Measurements from ENCODE around the gene FCN3. TPM values are rescaled to one million over a fixed set of nuclear protein-coding genes. Genes with fewer than 3 reads are reported as not detected.

The FCN3 gene
- total RNA-seq, 1 experiment from 2014 or later, result 0.22 TPM

DNA sequence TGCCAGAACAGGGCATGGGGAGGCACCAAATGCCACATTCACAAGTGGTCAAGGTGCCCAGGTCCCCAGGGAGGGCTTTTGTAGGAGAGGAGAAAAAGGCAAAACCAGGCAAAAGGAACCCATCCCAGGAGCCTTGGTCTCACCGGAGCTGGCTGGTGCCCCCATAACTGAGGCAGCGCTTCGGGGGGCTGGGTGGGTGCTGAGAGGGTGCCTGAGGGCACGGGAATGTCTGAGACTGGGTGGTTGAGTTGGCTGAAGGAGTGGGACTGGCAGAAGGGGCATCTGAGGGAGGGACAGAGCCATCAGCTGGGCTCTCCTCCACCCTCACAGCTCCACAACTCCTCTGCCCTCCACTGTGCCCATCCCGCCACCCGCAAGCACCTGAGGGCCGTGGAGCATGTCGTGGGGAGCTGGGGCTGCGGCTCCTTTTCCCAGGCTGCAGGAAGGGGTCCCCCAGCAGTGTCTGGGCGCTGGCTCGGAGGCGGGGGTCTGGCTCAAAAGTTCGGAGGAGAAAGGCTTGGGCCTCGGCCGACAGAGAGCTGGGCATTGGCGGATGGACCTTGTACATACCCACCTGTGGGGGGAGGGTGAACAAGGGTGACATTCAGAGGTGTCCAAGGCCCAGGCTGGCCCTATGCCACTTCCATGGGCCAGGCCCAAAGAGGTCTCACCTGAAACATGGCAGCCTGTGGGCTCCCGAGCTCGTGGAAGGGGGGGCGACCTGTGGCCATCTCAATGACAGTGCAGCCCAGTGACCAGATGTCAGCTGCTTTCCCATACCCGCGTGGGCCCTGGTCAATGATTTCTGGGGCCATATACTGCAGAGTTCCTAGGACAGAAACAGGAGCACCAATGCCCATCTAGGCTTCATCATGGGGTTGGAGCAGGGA lies 16.3 kb downstream of the FCN3 start:
- Histone ChIP-seq H3K4me1 (ENCODE audit: insufficient read depth, low read length) (peaks cover 3% of the 10 kb centered on the region; the same call in 1 of the 2 replicates), H3K79me2 (ENCODE audit: insufficient read depth, low read length) (no peaks in the 10 kb centered on the region), H2AFZ (ENCODE audit: low read length) (no peak overlapping the region), H4K8ac (replicated peaks; ENCODE audit: insufficient read length, low read depth, low read length) (no peak overlapping the region), H2BK12ac (ENCODE audit: insufficient read length, low read depth, low read length) (no peak overlapping the region), H3K18ac (ENCODE audit: insufficient read length, low read depth, low read length) (no peak overlapping the region), H4K5ac (ENCODE audit: insufficient read length, low read depth, low read length) (no peak overlapping the region), H2BK120ac (ENCODE audit: low read depth, low read length, poor library complexity, severe bottlenecking) (no peak overlapping the region), H3K4ac (ENCODE audit: low read depth, low read length) (no peak overlapping the region), H3K9me3 (ENCODE audit: control insufficient read depth, low read depth, low read length) (no peaks in the 10 kb centered on the region), H4K91ac (ENCODE audit: insufficient read length, low read depth, low read length) (no peak overlapping the region), H2BK5ac (ENCODE audit: insufficient read length, low read length) (no peak overlapping the region), H3K23me2 (ENCODE audit: insufficient read length, low read depth, low read length, poor library complexity, severe bottlenecking) (peaks cover 13% of the 10 kb centered on the region), H3K4me2 (ENCODE audit: insufficient read depth, insufficient read length, low read length) (no peak overlapping the region), H3K79me1 (ENCODE audit: insufficient read depth, low read depth, low read length, poor library complexity, severe bottlenecking) (no peaks in the 10 kb centered on the region), H3K27ac (ENCODE audit: insufficient read length, low read depth, low read length) (no peak overlapping the region), H3T11ph (ENCODE audit: low read length) (no peak overlapping the region), H3K23ac (ENCODE audit: insufficient read length, low read depth, low read length) (no peak overlapping the region), H3K56ac (ENCODE audit: insufficient read length, low read depth, low read length) (no peak overlapping the region), H3K14ac (ENCODE audit: insufficient read depth, low read length) (no peak overlapping the region), H3K27me3 (ENCODE audit: insufficient read depth, low read length) (peaks cover 19% of the 10 kb centered on the region; the same call in 1 of the 2 replicates), H2BK20ac (ENCODE audit: low read depth, low read length, poor library complexity, severe bottlenecking) (no peak overlapping the region), H2BK15ac (ENCODE audit: low read depth, low read length) (no peak overlapping the region), H2AK5ac (ENCODE audit: insufficient read length, low read length) (no peak overlapping the region), H4K20me1 (ENCODE audit: control insufficient read depth, insufficient read depth, insufficient read length) (peaks cover 4% of the 10 kb centered on the region), H3K9ac (ENCODE audit: extremely low read depth, insufficient read length, low read length) (no peak overlapping the region)
- no CpG with 5 or more reads among the region's 21 CpGs for WGBS (ENCODE audit: extremely low coverage, insufficient read length, low lambda C conversion rate)
- Mint-ChIP-seq H3K9me3 (no peaks in the 10 kb centered on the region; a peak in 1 of 5 replicates), H3K27me3 (ENCODE audit: low read depth) (peaks cover 63% of the 10 kb centered on the region), H3K27ac (no peak overlapping the region), H3K4me3 (no peak overlapping the region; a peak in 1 of 5 replicates), H3K36me3 (ENCODE audit: insufficient read depth in 1 of 3, low read depth in 3 of 3) (peaks cover 0 to 13% (median 3%) of the 10 kb centered on the region in 3 experiments; a peak in 4 of 7 replicates), H3K4me1 (peaks cover 12 to 25% of the 10 kb centered on the region in 2 experiments)
- TF ChIP-seq, protein P1, sequence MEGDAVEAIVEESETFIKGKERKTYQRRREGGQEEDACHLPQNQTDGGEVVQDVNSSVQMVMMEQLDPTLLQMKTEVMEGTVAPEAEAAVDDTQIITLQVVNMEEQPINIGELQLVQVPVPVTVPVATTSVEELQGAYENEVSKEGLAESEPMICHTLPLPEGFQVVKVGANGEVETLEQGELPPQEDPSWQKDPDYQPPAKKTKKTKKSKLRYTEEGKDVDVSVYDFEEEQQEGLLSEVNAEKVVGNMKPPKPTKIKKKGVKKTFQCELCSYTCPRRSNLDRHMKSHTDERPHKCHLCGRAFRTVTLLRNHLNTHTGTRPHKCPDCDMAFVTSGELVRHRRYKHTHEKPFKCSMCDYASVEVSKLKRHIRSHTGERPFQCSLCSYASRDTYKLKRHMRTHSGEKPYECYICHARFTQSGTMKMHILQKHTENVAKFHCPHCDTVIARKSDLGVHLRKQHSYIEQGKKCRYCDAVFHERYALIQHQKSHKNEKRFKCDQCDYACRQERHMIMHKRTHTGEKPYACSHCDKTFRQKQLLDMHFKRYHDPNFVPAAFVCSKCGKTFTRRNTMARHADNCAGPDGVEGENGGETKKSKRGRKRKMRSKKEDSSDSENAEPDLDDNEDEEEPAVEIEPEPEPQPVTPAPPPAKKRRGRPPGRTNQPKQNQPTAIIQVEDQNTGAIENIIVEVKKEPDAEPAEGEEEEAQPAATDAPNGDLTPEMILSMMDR (conservative IDR thresholded peaks at IDR 0.05), result no peak
- no peak for DNase-seq

Measured in H9 (cell line).